Activated CD4-positive, alpha-beta T cell treated with anti-CD3 and anti-CD28 coated beads, Interleukin-2, amount 50 U/mL, for 1 hour (primary cell): Measurements from ENCODE around the gene EIF3K.
"Not testable (repeated sequence)": the region's sequence is repeated elsewhere in the genome, so short reads cannot be mapped to it uniquely, and the experiment has no call there.

Experiments
- DNase-seq: peaks from one replicate; pipeline ENCODE4 v3.0.0-alpha.2; 2020

Gene EIF3K

GRCh38 chr19:38618590-38619360, at the start of gene EIF3K:
TSS of gene EIF3K (plus strand) at chr19:38619188. CDS start at chr19:38619269, 81 bp downstream.
- DNase-seq = peak; percentile 96

GRCh38 chr19:38569368-38569983, 49.5 kb upstream of the EIF3K start:
- DNase-seq = no peak

- no peak for DNase-seq
Measured at GRCh38 chr19:38571682-38572081, 47.3 kb upstream of the EIF3K start.

GRCh38 chr19:38577826-38578225, 41.2 kb upstream of the EIF3K start:
- DNase-seq = no peak

GRCh38 chr19:38579304-38579703, 39.7 kb upstream of the EIF3K start:
- DNase-seq = not testable (repeated sequence)

- DNase-seq = no peak
Measured at GRCh38 chr19:38580080-38580479, 38.9 kb upstream of the EIF3K start.

- no peak for DNase-seq
Measured at GRCh38 chr19:38583219-38583984, 35.6 kb upstream of the EIF3K start.

- no peak for DNase-seq
Measured at GRCh38 chr19:38583985-38584305, 35.0 kb upstream of the EIF3K start.

- DNase-seq = no peak
Measured at GRCh38 chr19:38587562-38587961, 31.4 kb upstream of the EIF3K start.

GRCh38 chr19:38588041-38588440, 30.9 kb upstream of the EIF3K start:
- no peak for DNase-seq

- no peak for DNase-seq
Measured at GRCh38 chr19:38592940-38593339, 26.0 kb upstream of the EIF3K start.

- DNase-seq = peak; percentile 12
Measured at GRCh38 chr19:38596057-38596981, 22.7 kb upstream of the EIF3K start.

GRCh38 chr19:38597075-38597474, 21.9 kb upstream of the EIF3K start:
- no peak for DNase-seq

- DNase-seq = no peak
Measured at GRCh38 chr19:38599722-38600121, 19.3 kb upstream of the EIF3K start.

- not testable (repeated sequence) for DNase-seq
Measured at GRCh38 chr19:38602856-38603255, 16.1 kb upstream of the EIF3K start.

GRCh38 chr19:38606131-38606530, 12.9 kb upstream of the EIF3K start:
- no peak for DNase-seq

- no peak for DNase-seq
Measured at GRCh38 chr19:38614289-38614688, 4.7 kb upstream of the EIF3K start.

- DNase-seq = no peak
Measured at GRCh38 chr19:38615007-38615581, 3.9 kb upstream of the EIF3K start.

GRCh38 chr19:38616265-38616664, 2.7 kb upstream of the EIF3K start:
- DNase-seq = no peak

- no peak for DNase-seq
Measured at GRCh38 chr19:38617283-38617763, 1.7 kb upstream of the EIF3K start.

GRCh38 chr19:38617764-38618589, 1.0 kb upstream of the EIF3K start, which contains the start of gene MAP4K1:
TSS of gene MAP4K1 (minus strand) at chr19:38617953. CDS start at chr19:38617895, 58 bp downstream.
- peak; percentile 57 for DNase-seq
